ENCODE data around the gene C17orf58.
"Not testable (repeated sequence)": the region's sequence is repeated elsewhere in the genome, so short reads cannot be mapped to it uniquely, and the experiment has no call there.

The C17orf58 gene

GRCh38 chr17:67993153-67993997 lies 2.9 kb downstream of the C17orf58 start:
- Mint-ChIP-seq H3K4me3 (peak overlapping the region; percentile 97), H3K27ac (peak overlapping the region; percentile 91), H3K36me3 (no peaks in the 10 kb centered on the region), H3K4me1 (peaks cover 22% of the 10 kb centered on the region), H3K9me3 (no peaks in the 10 kb centered on the region), H3K27me3 (peaks cover 1% of the 10 kb centered on the region)
- ATAC-seq (ENCODE audit: low read depth) (peak; percentile 76), DNase-seq (ENCODE audit: low spot score in 2 of 2) (peak; percentile 61 to 78)

- Mint-ChIP-seq H3K9me3 (no peaks in the 10 kb centered on the region), H3K36me3 (no peaks in the 10 kb centered on the region), H3K27ac (peak overlapping the region; percentile 91), H3K4me3 (peak overlapping the region; percentile 97), H3K4me1 (peaks cover 22% of the 10 kb centered on the region), H3K27me3 (peaks cover 1% of the 10 kb centered on the region)
- DNase-seq (ENCODE audit: low spot score in 2 of 2) (no peak), ATAC-seq (ENCODE audit: low read depth) (no peak)
Observed at GRCh38 chr17:67992548-67993152, 3.6 kb downstream of the C17orf58 start.

DNA sequence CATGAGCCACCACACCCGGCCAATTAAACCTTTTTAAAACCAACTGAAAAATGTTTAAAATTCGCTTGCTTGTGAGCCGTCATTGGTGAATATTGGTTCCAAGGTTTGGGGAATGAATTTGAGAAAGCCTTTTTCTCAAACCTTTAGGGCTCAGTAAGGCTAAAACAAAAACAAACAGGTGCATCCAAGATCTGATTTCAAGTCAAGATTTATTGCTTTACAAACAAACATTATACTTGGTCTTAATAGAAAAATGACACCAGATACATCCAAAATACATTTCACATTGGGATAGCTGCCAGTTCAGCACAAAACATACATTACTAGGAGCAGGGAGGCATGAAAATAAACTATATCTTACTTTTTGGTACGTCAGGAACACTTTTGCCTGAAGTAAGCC lies 5.4 kb downstream of the C17orf58 start:
- no peak for ATAC-seq (ENCODE audit: low read depth)
- H3K4me1 Mint-ChIP-seq = peaks cover 17% of the 10 kb centered on the region
- H3K27me3 Mint-ChIP-seq = peaks cover under 1% of the 10 kb centered on the region
- no peak for DNase-seq (ENCODE audit: low spot score in 2 of 2)
- H3K27ac Mint-ChIP-seq = no peak overlapping the region
- H3K4me3 Mint-ChIP-seq = no peak overlapping the region
- no peaks in the 10 kb centered on the region for H3K9me3 Mint-ChIP-seq
- no peaks in the 10 kb centered on the region for H3K36me3 Mint-ChIP-seq

DNA sequence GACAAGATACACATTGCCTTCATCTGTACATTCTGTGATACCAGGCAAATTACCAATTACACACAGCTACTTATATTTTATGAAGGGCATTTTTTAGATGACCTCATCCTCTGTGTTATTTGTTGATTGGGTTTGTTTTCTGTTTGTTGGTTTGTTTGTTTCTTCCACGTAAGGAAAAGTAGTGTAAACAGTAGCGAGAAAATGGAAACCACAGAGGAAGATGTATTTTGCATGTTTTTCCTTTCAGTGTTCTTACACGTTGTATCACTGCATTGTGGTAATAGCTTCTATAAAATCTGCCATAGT lies 12.9 kb downstream of the C17orf58 start:
- H3K27ac Mint-ChIP-seq = no peak overlapping the region
- ATAC-seq (ENCODE audit: low read depth) (no peak), DNase-seq (ENCODE audit: low spot score in 2 of 2) (no peak)
- H3K4me1 Mint-ChIP-seq = peaks cover 3% of the 10 kb centered on the region
- H3K36me3 Mint-ChIP-seq = peaks cover 2% of the 10 kb centered on the region
- H3K4me3 Mint-ChIP-seq = no peak overlapping the region
- H3K27me3 Mint-ChIP-seq = no peaks in the 10 kb centered on the region
- no peaks in the 10 kb centered on the region for H3K9me3 Mint-ChIP-seq

DNA sequence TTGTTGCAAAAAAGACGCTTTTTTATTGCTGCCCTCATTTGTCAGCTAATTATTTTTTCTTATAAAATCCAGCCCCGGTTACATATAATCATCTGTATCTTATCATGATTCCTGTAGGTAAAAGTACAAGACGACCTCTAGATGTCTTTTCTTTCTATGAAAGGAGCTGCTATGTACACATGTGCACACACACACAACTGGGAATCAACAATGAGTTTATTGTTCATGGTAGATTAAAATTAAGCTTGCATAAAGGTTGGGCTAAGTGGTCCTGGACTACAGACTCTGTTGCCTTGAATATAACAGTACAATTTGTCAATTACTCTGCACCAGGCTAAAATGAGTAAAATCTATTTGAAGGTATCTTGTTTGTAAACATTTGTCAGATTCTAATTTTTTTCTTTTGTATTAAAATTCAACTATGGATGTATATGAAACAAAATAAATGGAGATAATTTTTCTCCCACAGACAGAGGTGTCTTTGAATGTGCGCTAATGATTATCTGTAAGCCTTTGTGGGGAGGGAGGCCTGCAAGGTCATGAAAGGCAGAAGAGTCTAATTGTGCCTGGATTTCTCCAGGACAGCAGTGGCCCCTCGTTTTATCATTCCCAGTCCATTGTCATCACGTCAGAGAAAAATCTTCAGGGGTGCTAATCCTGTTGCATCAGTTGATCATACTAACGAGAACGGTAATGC lies 13.4 kb downstream of the C17orf58 start:
- Mint-ChIP-seq H3K27me3 (no peaks in the 10 kb centered on the region), H3K36me3 (peaks cover 2% of the 10 kb centered on the region), H3K9me3 (no peaks in the 10 kb centered on the region), H3K4me1 (peaks cover 3% of the 10 kb centered on the region), H3K4me3 (no peak overlapping the region), H3K27ac (no peak overlapping the region)
- ATAC-seq (ENCODE audit: low read depth) (no peak), DNase-seq (ENCODE audit: low spot score in 2 of 2) (no peak)

DNA sequence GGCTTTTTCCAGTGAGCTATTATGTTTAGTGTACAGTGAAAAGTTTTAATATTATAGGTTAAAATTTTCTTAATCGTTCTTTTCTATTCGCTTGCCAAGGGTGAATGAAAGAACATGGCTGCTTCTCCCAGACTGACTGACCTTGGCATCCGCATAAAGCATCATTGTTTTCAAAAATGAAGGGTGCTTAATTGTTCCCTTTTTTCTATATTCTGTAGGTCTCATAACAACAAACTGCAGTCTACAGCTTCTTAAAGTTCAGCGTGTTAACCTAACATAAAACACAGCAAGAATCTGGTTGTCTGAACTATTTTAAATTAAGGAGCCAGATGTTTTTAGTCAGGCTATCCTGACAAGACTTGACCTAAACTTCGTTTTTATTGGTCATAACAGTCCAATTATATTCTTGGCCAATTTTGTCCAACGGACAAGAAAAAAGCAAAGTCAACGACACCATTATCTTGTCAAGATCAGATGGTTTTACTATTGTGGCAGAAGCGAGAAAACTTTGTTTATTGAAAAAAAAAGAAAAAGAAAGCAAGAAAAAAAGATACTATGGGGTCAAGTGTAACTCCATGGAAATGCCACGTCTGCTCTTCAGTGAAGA lies 14.1 kb downstream of the C17orf58 start:
- ATAC-seq (ENCODE audit: low read depth) (no peak), DNase-seq (ENCODE audit: low spot score in 2 of 2) (no peak)
- Mint-ChIP-seq H3K9me3 (no peaks in the 10 kb centered on the region), H3K4me1 (peaks cover 3% of the 10 kb centered on the region), H3K4me3 (no peak overlapping the region), H3K27ac (no peak overlapping the region), H3K36me3 (peaks cover 2% of the 10 kb centered on the region), H3K27me3 (no peaks in the 10 kb centered on the region)

- ATAC-seq (ENCODE audit: low read depth); DNase-seq (ENCODE audit: low spot score in 2 of 2); H3K36me3 Mint-ChIP-seq; H3K9me3 Mint-ChIP-seq; H3K27me3 Mint-ChIP-seq; H3K4me1 Mint-ChIP-seq; H3K4me3 Mint-ChIP-seq: not testable (repeated sequence)
- peak overlapping the region; percentile 41 for H3K27ac Mint-ChIP-seq
Observed at GRCh38 chr17:67980883-67981282, 15.4 kb downstream of the C17orf58 start.

GRCh38 chr17:67980456-67980855 lies 15.8 kb downstream of the C17orf58 start:
- Mint-ChIP-seq H3K9me3 (no peaks in the 10 kb centered on the region), H3K4me1 (peaks cover 3% of the 10 kb centered on the region), H3K27me3 (no peaks in the 10 kb centered on the region), H3K4me3 (no peak overlapping the region), H3K36me3 (peaks cover 2% of the 10 kb centered on the region), H3K27ac (peak overlapping the region; percentile 41)
- ATAC-seq (ENCODE audit: low read depth) = no peak
- no peak for DNase-seq (ENCODE audit: low spot score in 2 of 2)

DNA sequence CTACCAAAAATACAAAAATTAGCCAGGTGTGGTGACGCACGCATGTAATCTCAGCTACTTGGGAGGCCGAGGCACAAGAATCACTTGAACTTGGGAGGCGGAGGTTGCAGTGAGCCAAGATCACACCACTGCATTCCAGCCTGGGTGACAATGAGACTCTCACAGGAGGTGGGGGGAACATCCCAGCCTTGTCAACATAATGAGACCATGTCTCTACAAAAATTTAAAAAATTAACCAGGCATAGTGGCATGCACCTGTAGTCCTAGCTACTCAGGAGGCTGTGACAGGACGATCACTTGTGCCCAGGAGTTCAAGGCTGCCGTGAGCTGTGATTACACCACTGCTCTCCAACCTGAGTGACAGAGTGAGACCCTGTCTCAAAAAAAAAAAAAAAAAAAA lies 20.0 kb downstream of the C17orf58 start:
- H3K4me1 Mint-ChIP-seq; DNase-seq (ENCODE audit: low spot score in 2 of 2); H3K27me3 Mint-ChIP-seq; ATAC-seq (ENCODE audit: low read depth); H3K9me3 Mint-ChIP-seq; H3K36me3 Mint-ChIP-seq; H3K4me3 Mint-ChIP-seq; H3K27ac Mint-ChIP-seq: not testable (repeated sequence)

DNA sequence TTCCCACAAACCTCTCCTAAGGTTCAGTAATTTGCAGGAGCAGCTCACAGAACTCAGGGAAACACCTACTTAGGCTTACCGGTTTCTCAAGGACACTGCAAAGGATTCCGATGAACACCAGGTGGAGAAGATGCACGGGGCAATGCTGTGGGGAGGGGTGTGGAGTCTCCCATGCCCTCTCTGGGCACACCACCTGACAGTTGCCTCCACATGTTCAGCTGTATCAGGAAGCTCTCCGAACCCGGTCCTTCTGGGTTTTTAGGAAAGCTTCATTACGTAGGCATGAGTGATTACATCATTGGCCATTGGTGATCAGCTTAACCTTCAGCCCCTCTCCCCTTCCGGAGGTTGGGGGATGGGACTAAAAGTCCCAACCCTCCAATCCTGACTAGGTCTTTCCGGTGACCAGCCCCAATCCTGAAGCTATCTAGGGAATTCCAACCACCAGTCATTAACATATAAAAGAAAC lies 21.6 kb downstream of the C17orf58 start:
- H3K27me3 Mint-ChIP-seq = no peaks in the 10 kb centered on the region
- H3K4me1 Mint-ChIP-seq = no peaks in the 10 kb centered on the region
- H3K36me3 Mint-ChIP-seq = peaks cover 7% of the 10 kb centered on the region
- DNase-seq (ENCODE audit: low spot score in 2 of 2) (no peak), ATAC-seq (ENCODE audit: low read depth) (no peak)
- H3K27ac Mint-ChIP-seq = no peak overlapping the region
- no peak overlapping the region for H3K4me3 Mint-ChIP-seq
- no peaks in the 10 kb centered on the region for H3K9me3 Mint-ChIP-seq

GRCh38 chr17:67974185-67974584 lies 22.1 kb downstream of the C17orf58 start:
- Mint-ChIP-seq H3K4me3 (no peak overlapping the region), H3K27me3 (no peaks in the 10 kb centered on the region), H3K36me3 (peaks cover 7% of the 10 kb centered on the region), H3K9me3 (no peaks in the 10 kb centered on the region), H3K27ac (no peak overlapping the region), H3K4me1 (no peaks in the 10 kb centered on the region)
- no peak for ATAC-seq (ENCODE audit: low read depth)
- no peak for DNase-seq (ENCODE audit: low spot score in 2 of 2)

DNA sequence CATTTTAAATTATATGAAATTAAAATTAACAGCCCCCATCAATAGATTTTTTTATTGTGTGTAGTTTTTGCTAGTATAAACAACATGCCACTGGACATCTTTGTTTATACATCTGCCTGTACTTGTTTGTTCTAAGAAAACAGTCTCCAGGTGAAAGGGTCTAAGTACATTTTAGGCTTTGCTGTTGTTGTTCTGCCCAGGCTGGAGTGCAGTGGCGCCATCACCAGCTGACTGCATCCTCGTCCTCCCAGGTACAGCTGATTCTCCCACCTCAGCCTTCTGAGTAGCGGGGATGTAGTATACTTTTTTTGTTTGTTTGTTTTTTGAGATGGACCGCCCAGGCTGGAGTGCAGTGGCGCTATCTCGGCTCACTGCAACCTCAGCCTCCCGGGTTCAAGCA lies 25.5 kb downstream of the C17orf58 start:
- Mint-ChIP-seq H3K36me3 (peaks cover 11% of the 10 kb centered on the region), H3K27ac (no peak overlapping the region), H3K9me3 (no peaks in the 10 kb centered on the region), H3K4me3 (no peak overlapping the region), H3K4me1 (no peaks in the 10 kb centered on the region), H3K27me3 (no peaks in the 10 kb centered on the region)
- DNase-seq (ENCODE audit: low spot score in 2 of 2) (no peak), ATAC-seq (ENCODE audit: low read depth) (no peak)

GRCh38 chr17:67963145-67963572 lies 33.1 kb downstream of the C17orf58 start:
- not testable (repeated sequence) for H3K27ac Mint-ChIP-seq, H3K4me1 Mint-ChIP-seq, H3K27me3 Mint-ChIP-seq, H3K9me3 Mint-ChIP-seq, H3K4me3 Mint-ChIP-seq
- DNase-seq (ENCODE audit: low spot score in 2 of 2) (peak; percentile 46 to 56), ATAC-seq (ENCODE audit: low read depth) (peak; percentile 83)
- H3K36me3 Mint-ChIP-seq = peaks cover 16% of the 10 kb centered on the region

DNA sequence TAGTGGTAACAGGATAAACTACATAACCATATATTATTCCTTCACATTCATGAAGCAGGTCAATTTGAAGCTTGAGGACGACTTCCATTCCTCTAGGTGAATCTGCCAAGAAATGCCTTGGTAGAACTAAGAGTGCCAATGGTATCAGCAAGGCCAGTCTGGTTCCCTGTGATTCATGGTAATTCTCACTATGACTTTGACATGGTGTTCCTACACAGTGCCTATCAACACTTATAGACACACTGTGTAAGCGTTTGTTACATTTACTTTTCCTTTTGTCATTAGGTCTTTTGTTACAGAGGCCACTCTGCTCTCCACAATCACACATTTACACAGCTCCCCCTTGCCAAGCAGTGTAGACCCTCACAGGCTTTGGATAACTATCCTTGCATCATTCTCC lies 34.1 kb downstream of the C17orf58 start:
- not testable (repeated sequence) for ATAC-seq (ENCODE audit: low read depth); H3K9me3 Mint-ChIP-seq; H3K27me3 Mint-ChIP-seq; H3K4me3 Mint-ChIP-seq; DNase-seq (ENCODE audit: low spot score in 2 of 2); H3K27ac Mint-ChIP-seq; H3K4me1 Mint-ChIP-seq
- peaks cover 16% of the 10 kb centered on the region for H3K36me3 Mint-ChIP-seq
